ENCODE data around the gene KIAA1217. TPM values are rescaled to one million over a fixed set of nuclear protein-coding genes. Genes with fewer than 3 reads are reported as not detected.

Gene KIAA1217
- total and polyA plus RNA-seq, 12 donors = 10.8 to 73.7 (median 40.8) TPM

DNA sequence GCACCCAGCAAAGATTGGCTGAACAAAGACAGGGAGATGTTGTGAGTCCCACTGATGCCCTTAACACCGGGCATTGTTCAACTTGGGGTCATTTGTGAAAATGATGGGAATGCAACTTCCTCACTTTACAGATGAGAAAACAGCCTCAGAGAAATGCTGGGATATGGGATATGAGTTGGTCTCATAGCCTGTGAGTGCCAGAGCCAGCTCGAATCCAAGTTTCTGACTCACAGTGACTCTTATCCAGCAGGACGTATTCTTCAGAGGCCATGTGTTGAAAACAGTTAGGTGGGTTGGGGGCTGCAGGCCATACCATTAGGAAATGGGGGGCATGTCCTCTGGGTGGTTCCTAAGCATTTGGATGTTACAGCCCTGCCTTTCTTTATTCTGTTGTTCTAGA, 45.2 kb downstream of the KIAA1217 start:
- WGBS, 4 donors = 45 to 66% (median 63%) methylated on average over 3 of the region's 3 CpGs
- DNase-seq = peak in 2 of 7 donors; percentile 13 to 25
- intact Hi-C loops (cut with DNase I) = no loop called here
- Histone ChIP-seq H3K36me3 (replicated peaks in 1 of 2) (no peaks in the 10 kb centered on the region), H3K27me3 (no peaks in the 10 kb centered on the region), H3K4me1 (replicated peaks in 1 of 2) (peaks cover 14 to 17% of the 10 kb centered on the region in 2 donors), H3K27ac (peak overlapping the region in 1 of 5 donors; percentile 36), H3K9me3 (replicated peaks in 1 of 3) (no peaks in the 10 kb centered on the region), H3K4me3 (no peak overlapping the region)
- TF ChIP-seq POLR2A (IDR thresholded peaks at IDR 0.05) = no peak
- TF ChIP-seq CTCF (IDR thresholded peaks at IDR 0.05) = no peak

GRCh38 chr10:24255115-24255880, 46.4 kb downstream of the KIAA1217 start:
- no peak for DNase-seq
- H3K9me3 ChIP-seq (replicated peaks in 1 of 3) = no peaks in the 10 kb centered on the region
- TF ChIP-seq CTCF (IDR thresholded peaks at IDR 0.05) (no peak), POLR2A (IDR thresholded peaks at IDR 0.05) (no peak)
- H3K4me3 ChIP-seq = no peak overlapping the region
- WGBS, 4 donors = 80 to 91% (median 90%) methylated on average over 13 to 14 of the region's 14 CpGs
- H3K27ac ChIP-seq = peak overlapping the region in 1 of 5 donors; percentile 61
- intact Hi-C loops (cut with DNase I) = no loop called here
- no peaks in the 10 kb centered on the region for H3K36me3 ChIP-seq (replicated peaks in 1 of 2)
- no peaks in the 10 kb centered on the region for H3K27me3 ChIP-seq
- peaks cover 14 to 17% of the 10 kb centered on the region in 2 donors for H3K4me1 ChIP-seq (replicated peaks in 1 of 2)

GRCh38 chr10:24255881-24256311, 47.0 kb downstream of the KIAA1217 start:
- no peaks in the 10 kb centered on the region for H3K9me3 ChIP-seq (replicated peaks in 1 of 3)
- H3K36me3 ChIP-seq (replicated peaks in 1 of 2) = no peaks in the 10 kb centered on the region
- TF ChIP-seq CTCF (IDR thresholded peaks at IDR 0.05) = no peak
- TF ChIP-seq POLR2A (IDR thresholded peaks at IDR 0.05) = no peak
- DNase-seq = peak in 6 of 7 donors; percentile 49 to 71 (median 53)
- no peak overlapping the region for H3K4me3 ChIP-seq
- intact Hi-C loops (cut with DNase I) = no loop called here
- 24 to 62% (median 35%) methylated on average over 5 of the region's 5 CpGs for WGBS, 4 donors
- H3K27me3 ChIP-seq = no peaks in the 10 kb centered on the region
- peaks cover 14 to 17% of the 10 kb centered on the region in 2 donors for H3K4me1 ChIP-seq (replicated peaks in 1 of 2)
- H3K27ac ChIP-seq = peak overlapping the region in 3 of 5 donors; percentile 13 to 60 (median 17)

DNA sequence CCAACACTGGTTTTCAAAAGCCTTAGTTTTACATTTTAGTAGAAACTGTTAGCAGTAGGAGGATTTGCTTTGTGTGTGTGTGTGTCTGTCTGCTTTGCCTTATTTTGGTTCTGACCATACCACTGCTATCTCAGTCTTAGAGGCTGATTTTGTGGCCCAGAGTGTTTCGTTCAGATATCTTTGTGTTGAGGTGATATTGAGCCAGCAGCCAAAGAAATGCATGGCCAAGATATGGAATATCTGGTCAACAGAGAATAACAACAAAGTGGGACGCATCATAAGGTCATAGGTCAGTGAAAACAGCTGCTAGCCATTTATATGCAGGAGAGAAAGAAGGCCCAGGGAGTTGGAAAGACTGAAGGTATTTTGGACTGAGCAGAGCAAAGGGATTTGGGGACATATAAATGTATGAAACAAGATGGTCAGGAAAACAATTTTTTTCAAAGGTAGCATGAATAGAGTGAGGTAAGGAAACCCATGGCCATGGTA, 47.7 kb downstream of the KIAA1217 start:
- Histone ChIP-seq H3K27ac (peak overlapping the region in 2 of 5 donors; percentile 17 to 60), H3K9me3 (replicated peaks in 1 of 3) (no peaks in the 10 kb centered on the region), H3K27me3 (no peaks in the 10 kb centered on the region), H3K4me1 (replicated peaks in 1 of 2) (peaks cover 17% of the 10 kb centered on the region in 2 donors), H3K4me3 (no peak overlapping the region), H3K36me3 (replicated peaks in 1 of 2) (no peaks in the 10 kb centered on the region)
- WGBS, 4 donors = 68 to 86% (median 78%) methylated on average over 2 of the region's 2 CpGs
- DNase-seq = no peak
- TF ChIP-seq POLR2A (IDR thresholded peaks at IDR 0.05) (no peak), CTCF (IDR thresholded peaks at IDR 0.05) (no peak)
- intact Hi-C loops (cut with DNase I) = no loop called here

Measured in adrenal gland (tissue), 12 donors.